RPMI8226 (cell line): Measurements from ENCODE around the gene TDO2.
"Not testable (repeated sequence)": the region's sequence is repeated elsewhere in the genome, so short reads cannot be mapped to it uniquely, and the experiment has no call there.

Experiments
- DNase-seq: peaks from one replicate; pipeline ENCODE4 v3.0.0-alpha.2; 2015

The TDO2 gene

GRCh38 chr4:155903453-155903852, at the start of gene TDO2:
TDO2 (plus strand) TSS chr4:155903696; CDS start chr4:155903759, 63 bp downstream.
- no peak for DNase-seq

- peak; percentile 12 for DNase-seq
These were observed 48.8 kb upstream of the TDO2 start for GRCh38 chr4:155854582-155855226.

- no peak for DNase-seq
These were observed 47.6 kb upstream of the TDO2 start for GRCh38 chr4:155855897-155856296.

- DNase-seq, result no peak
These were observed 37.3 kb upstream of the TDO2 start, which contains the start of gene ASIC5 for GRCh38 chr4:155866177-155866576. ASIC5 (minus strand) TSS chr4:155866277; CDS start chr4:155866226, 51 bp downstream.

GRCh38 chr4:155875878-155876277, 27.6 kb upstream of the TDO2 start:
- no peak for DNase-seq

GRCh38 chr4:155877971-155878370, 25.5 kb upstream of the TDO2 start:
- DNase-seq, result no peak

- DNase-seq, result no peak
These were observed 24.9 kb upstream of the TDO2 start for GRCh38 chr4:155878611-155879010.

- DNase-seq, result no peak
These were observed 23.7 kb upstream of the TDO2 start for GRCh38 chr4:155879767-155880166.

- DNase-seq, result no peak
These were observed 21.9 kb upstream of the TDO2 start for GRCh38 chr4:155881555-155881954.

- no peak for DNase-seq
These were observed 19.6 kb upstream of the TDO2 start for GRCh38 chr4:155883895-155884294.

- DNase-seq, result no peak
These were observed 17.8 kb upstream of the TDO2 start for GRCh38 chr4:155885666-155886065.

- DNase-seq, result no peak
These were observed 16.5 kb upstream of the TDO2 start for GRCh38 chr4:155887045-155887444.

GRCh38 chr4:155887847-155888570, 15.5 kb upstream of the TDO2 start:
- DNase-seq, result no peak

- peak; percentile 35 for DNase-seq
These were observed 14.3 kb upstream of the TDO2 start for GRCh38 chr4:155889031-155889793.

- DNase-seq, result no peak
These were observed 13.6 kb upstream of the TDO2 start for GRCh38 chr4:155889946-155890345.

GRCh38 chr4:155891058-155891457, 12.4 kb upstream of the TDO2 start:
- no peak for DNase-seq

- not testable (repeated sequence) for DNase-seq
These were observed 5.1 kb upstream of the TDO2 start for GRCh38 chr4:155898371-155898770.

GRCh38 chr4:155899891-155900290, 3.6 kb upstream of the TDO2 start:
- no peak for DNase-seq

GRCh38 chr4:155900381-155900780, 3.1 kb upstream of the TDO2 start:
- no peak for DNase-seq

GRCh38 chr4:155901013-155901412, 2.5 kb upstream of the TDO2 start:
- no peak for DNase-seq

GRCh38 chr4:155904331-155904730, 835 bp downstream of the TDO2 start:
- DNase-seq, result no peak

GRCh38 chr4:155906554-155907247, 3.2 kb downstream of the TDO2 start:
- DNase-seq, result no peak

GRCh38 chr4:155907556-155907955, 4.1 kb downstream of the TDO2 start:
- no peak for DNase-seq
